NCI-H2227 treated with DMSO at 0.1 percent for 48 hours (cell line): ENCODE data around the gene ATP6V1G3.
"Not testable (repeated sequence)": the region's sequence is repeated elsewhere in the genome, so short reads cannot be mapped to it uniquely, and the experiment has no call there.

Experiments
- DNase-seq: peaks from one replicate; lab custom pipeline; 2025; lab: John Stamatoyannopoulos, UW

ATP6V1G3 gene

GRCh38 chr1:198496216-198497143, 44.0 kb downstream of the ATP6V1G3 start:
- no peak for DNase-seq

GRCh38 chr1:198495631-198496030, 44.8 kb downstream of the ATP6V1G3 start:
- DNase-seq: no peak

- DNase-seq: no peak
These were observed 45.8 kb downstream of the ATP6V1G3 start for GRCh38 chr1:198494658-198495103.

GRCh38 chr1:198494139-198494538, 46.3 kb downstream of the ATP6V1G3 start:
- no peak for DNase-seq

GRCh38 chr1:198493329-198493728, 47.2 kb downstream of the ATP6V1G3 start:
- no peak for DNase-seq

GRCh38 chr1:198492872-198493271, 47.6 kb downstream of the ATP6V1G3 start:
- DNase-seq: no peak

- DNase-seq: no peak
These were observed 48.9 kb downstream of the ATP6V1G3 start for GRCh38 chr1:198491596-198491995.

- no peak for DNase-seq
These were observed 49.5 kb downstream of the ATP6V1G3 start for GRCh38 chr1:198491028-198491427.

- DNase-seq: no peak
These were observed 50.3 kb downstream of the ATP6V1G3 start for GRCh38 chr1:198490224-198490623.

GRCh38 chr1:198486903-198487302, 53.6 kb downstream of the ATP6V1G3 start:
- DNase-seq: no peak

- DNase-seq: no peak
These were observed 56.8 kb downstream of the ATP6V1G3 start for GRCh38 chr1:198483645-198484044.

GRCh38 chr1:198483006-198483405, 57.5 kb downstream of the ATP6V1G3 start:
- DNase-seq: no peak

GRCh38 chr1:198481661-198482060, 58.8 kb downstream of the ATP6V1G3 start:
- DNase-seq: no peak

- DNase-seq: no peak
These were observed 59.6 kb downstream of the ATP6V1G3 start for GRCh38 chr1:198480876-198481275.

- DNase-seq: not testable (repeated sequence)
These were observed 63.1 kb downstream of the ATP6V1G3 start for GRCh38 chr1:198477354-198477753.
